GM18861 (cell line): ENCODE measurements around the gene RBM19.

Source experiments
- ATAC-seq: cut with Tn5 transposase; IDR thresholded peaks from one replicate; pipeline ENCODE4 v1.9.1; 2021; ENCODE audit not compliant: unreplicated experiment

RBM19 gene

GRCh38 chr12:113837528-113838296 is 128.4 kb downstream of the RBM19 start:
- no peak for ATAC-seq

- no peak for ATAC-seq
Observed at GRCh38 chr12:113837084-113837483, 129.0 kb downstream of the RBM19 start.

- no peak for ATAC-seq
Observed at GRCh38 chr12:113835896-113836295, 130.2 kb downstream of the RBM19 start.

GRCh38 chr12:113835433-113835832 is 130.7 kb downstream of the RBM19 start:
- ATAC-seq = no peak

GRCh38 chr12:113833422-113833821 is 132.7 kb downstream of the RBM19 start:
- ATAC-seq = no peak

- ATAC-seq = no peak
Observed at GRCh38 chr12:113831476-113831875, 134.6 kb downstream of the RBM19 start.

- ATAC-seq = no peak
Observed at GRCh38 chr12:113831016-113831415, 135.1 kb downstream of the RBM19 start.

- no peak for ATAC-seq
Observed at GRCh38 chr12:113829212-113829611, 136.9 kb downstream of the RBM19 start.

- no peak for ATAC-seq
Observed at GRCh38 chr12:113827539-113828114, 138.5 kb downstream of the RBM19 start.

- no peak for ATAC-seq
Observed at GRCh38 chr12:113826805-113827538, 139.2 kb downstream of the RBM19 start.

- ATAC-seq = no peak
Observed at GRCh38 chr12:113825705-113826104, 140.4 kb downstream of the RBM19 start.

- no peak for ATAC-seq
Observed at GRCh38 chr12:113823816-113824215, 142.3 kb downstream of the RBM19 start.

- no peak for ATAC-seq
Observed at GRCh38 chr12:113823016-113823415, 143.1 kb downstream of the RBM19 start.

GRCh38 chr12:113820842-113821241 is 145.3 kb downstream of the RBM19 start:
- ATAC-seq = no peak

GRCh38 chr12:113820309-113820708 is 145.8 kb downstream of the RBM19 start:
- ATAC-seq = no peak

GRCh38 chr12:113819495-113819894 is 146.6 kb downstream of the RBM19 start:
- no peak for ATAC-seq

- no peak for ATAC-seq
Observed at GRCh38 chr12:113818833-113819232, 147.3 kb downstream of the RBM19 start.

GRCh38 chr12:113818283-113818682 is 147.8 kb downstream of the RBM19 start:
- no peak for ATAC-seq

GRCh38 chr12:113816866-113817265 is 149.3 kb downstream of the RBM19 start:
- ATAC-seq = no peak

GRCh38 chr12:113815031-113815430 is 151.1 kb downstream of the RBM19 start:
- no peak for ATAC-seq

- no peak for ATAC-seq
Observed at GRCh38 chr12:113813229-113813541, 152.9 kb downstream of the RBM19 start.
